GM18517 (cell line): ENCODE results near the gene PSAT1.
"Not testable (repeated sequence)": the region's sequence is repeated elsewhere in the genome, so short reads cannot be mapped to it uniquely, and the experiment has no call there.

Experiments used
- ATAC-seq: cut with Tn5 transposase; IDR thresholded peaks from one replicate; pipeline ENCODE4 v1.9.1; 2021; ENCODE audit warnings: mild to moderate bottlenecking, moderate library complexity; ENCODE audit not compliant: unreplicated experiment

PSAT1 gene

DNA sequence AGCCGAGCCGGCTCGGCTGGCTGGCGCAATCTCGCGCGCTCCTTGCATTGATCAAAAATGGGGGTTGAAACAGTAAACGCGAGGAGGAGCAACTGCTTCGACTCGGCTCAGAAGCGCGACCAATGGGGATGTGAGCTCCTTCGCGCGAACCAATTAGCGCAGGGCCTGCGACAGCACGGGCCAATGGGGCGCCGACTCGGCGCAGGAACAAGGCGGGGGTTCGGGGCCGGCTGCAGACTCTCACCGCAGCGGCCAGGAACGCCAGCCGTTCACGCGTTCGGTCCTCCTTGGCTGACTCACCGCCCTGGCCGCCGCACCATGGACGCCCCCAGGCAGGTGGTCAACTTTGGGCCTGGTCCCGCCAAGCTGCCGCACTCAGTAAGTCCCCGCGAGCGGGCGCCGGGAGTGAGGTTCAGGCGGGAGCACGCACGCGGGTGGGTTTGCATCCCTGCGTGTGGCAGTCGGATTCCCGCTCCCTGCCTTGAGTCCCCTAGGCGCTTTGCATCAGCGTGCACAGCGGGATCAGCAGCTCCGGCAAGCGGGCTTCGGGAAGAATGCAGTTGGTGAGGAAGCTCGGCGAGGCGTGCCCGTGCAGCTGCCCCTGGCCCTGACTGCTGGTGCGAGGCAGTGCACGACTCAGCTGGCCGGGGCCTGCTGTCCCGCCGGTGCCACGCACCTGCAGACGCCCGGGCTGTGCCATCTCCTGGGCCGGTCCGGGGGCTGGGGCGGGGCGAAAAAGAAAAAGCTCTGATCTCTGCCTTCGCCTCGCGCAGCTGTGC is at the start of gene PSAT1:
PSAT1 (plus strand) TSS at position 233 of the 779 bp plus-strand sequence; CDS start at position 319, 86 bp downstream.
- ATAC-seq: peak; percentile 97

DNA sequence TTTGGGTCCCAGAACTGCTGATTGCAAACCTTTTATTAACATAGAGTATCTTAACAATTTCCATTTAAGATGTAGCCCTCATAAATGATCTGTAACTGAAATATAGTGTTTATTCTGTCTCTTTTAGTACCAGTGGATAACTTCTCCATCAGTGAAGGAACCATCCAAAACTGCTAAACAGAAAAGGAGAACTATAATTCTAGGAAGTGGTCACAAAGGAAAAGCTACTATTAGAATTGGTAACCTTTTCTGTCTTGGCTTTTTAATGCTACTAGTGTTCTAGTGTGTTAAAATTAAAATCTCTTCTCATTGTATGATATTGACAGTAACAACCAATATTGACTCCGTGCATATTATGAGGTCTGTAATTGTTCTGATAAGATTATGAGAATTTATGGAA is 48.3 kb upstream of the PSAT1 start:
- no peak for ATAC-seq

DNA sequence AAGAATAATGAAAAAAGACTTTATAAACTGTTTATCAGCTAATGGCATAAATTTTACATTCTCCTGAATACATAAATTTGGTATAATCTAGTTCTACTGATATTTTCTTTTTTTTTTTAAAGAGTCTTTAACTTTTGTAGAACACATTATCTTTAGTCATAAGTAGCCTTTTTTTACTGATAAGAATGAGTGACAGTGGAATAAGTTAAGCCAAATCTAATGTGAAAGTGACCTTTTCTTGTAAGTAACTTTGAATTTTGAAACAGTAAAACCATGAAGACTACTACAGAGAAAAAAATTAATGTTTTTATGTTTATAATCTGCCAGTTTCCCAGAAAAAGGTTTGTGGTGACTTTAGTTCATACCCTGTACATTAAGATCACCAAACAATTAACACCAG is 47.4 kb upstream of the PSAT1 start:
- ATAC-seq: no peak

DNA sequence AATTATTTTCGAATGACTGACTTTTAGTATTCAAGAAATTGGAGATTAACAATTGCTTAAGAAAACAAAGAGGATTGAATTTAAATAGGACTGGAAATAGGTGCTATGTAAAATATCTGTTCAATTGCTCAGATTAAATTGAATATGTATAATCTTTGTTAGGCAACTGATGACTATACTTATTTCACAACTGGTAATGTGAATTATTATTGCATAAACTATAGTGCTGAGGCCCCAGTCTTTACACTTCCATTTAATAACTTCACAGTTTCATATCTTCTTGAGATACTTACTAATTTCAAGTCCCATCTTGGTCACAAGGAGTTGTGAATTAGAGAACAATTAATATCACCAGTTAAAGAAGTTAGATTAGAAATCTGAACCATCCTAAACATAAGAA is 44.3 kb upstream of the PSAT1 start:
- no peak for ATAC-seq

DNA sequence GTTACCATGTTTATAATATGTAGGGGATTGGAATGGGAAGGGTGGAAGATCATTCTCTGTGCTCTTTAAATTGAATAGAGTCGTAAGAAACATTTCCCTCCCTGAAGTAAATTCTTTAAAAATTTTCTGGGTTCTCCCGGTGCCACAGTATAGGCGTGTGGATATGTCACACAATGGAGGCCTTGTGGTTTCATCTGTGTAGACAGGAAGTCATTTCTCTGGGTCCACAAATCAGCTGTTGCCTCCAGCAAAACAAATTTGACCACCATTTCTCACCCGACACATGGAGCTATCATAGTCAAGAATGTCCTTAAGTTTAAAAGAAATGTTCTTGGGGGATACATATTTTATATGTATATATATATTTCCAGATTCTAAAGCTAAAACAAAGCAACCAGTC is 43.6 kb upstream of the PSAT1 start:
- ATAC-seq: no peak

DNA sequence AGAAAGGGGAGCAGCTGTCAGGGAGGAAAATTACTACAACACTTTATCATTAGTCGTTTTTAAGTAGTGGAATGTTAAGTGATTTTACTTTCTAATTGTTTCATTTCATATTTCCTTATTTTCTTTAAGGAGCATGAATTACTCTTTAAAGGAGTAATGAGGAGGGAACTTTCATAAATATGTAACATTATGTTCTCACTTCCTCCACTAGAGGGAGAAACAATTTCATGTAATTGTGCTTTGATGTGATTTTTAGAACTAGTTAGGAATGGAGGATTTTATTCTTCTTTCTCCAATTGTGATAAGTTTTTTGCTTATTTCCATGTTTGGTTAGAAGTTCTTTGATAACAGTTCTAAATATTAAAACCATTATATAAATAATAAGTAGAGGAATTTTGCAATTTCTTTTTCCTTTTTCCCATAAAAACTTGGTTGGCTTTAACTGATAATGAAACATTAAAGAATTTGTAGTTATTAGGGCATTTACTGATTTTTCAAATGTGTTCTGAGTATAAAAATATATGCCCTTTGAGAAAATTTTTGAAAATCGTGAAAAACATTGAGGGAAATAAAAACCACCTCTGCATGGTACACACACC is 35.4 kb upstream of the PSAT1 start:
- ATAC-seq: no peak

DNA sequence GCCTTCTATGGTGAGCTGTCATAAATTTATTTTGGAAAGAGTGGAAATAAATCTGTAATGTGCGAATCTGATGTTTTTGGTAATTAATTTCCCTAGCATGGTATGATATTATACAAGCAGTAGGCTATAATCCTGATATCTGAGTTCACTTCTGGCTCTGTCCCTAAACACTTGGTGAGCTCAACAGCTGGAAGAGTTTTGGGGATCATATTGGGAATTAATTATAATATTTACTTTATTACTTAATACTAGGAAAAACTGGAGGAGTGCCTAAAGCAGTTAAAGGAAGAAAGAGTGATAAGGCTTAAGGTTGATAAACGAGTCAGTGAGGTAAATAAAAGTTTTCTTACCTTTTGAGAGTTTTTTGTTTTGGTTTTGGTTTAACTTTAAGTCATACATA is 34.3 kb upstream of the PSAT1 start:
- ATAC-seq: no peak

DNA sequence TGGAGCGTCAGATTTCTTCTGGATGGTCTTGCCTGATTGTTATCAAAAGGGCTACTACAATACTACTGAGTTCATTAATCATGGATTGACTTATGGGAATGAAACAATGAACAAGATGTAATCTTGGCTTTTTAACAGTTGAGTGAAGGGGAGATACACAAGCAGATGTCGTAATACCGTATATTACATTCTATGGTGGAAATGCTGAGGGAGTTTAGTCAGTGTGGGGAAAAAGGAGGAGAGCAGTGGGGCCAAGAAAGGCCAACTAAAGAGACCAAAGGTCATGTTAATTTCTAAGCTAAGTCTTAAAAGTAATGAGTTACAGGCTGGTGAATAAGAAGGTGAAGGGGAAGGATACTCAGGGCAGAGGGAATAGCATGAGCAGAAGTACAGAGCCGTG is 29.0 kb upstream of the PSAT1 start:
- ATAC-seq: no peak

DNA sequence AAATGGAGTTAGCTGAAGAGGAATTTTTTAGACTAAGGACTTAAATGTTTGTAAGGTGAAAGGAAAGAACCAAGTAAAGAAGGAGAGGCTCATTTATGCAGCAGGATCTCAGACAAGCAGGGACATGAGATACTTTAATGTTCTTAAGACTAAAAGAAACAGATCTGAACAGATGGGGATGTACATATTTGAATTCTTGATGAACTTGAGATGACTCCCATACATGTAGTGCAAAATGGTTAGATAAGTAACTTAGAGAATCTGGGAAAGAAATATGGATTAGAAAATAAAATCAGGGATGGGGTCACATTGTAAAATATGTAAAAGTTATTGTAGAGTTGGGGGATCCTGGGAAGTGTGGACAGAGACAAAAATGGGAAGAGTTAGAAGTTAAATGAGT is 27.1 kb upstream of the PSAT1 start:
- ATAC-seq: no peak

DNA sequence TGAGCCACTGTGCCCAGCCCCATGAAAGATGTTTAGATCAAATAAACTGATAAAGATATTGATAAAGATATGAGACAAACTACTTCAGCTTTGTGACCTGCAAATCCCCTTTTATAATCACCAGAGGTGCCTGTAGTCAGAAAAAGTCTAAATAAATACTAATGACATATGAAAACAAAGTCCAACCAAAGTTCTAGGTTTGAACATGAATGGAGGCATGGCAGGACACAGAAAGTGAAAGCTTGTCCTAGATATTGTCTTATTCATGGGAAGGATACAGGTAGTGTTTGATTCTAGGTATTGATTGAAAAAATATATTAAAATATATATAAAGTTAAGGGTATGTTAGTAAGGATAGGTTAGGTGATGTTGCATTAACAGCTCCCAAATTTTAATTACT is 24.6 kb upstream of the PSAT1 start:
- no peak for ATAC-seq

DNA sequence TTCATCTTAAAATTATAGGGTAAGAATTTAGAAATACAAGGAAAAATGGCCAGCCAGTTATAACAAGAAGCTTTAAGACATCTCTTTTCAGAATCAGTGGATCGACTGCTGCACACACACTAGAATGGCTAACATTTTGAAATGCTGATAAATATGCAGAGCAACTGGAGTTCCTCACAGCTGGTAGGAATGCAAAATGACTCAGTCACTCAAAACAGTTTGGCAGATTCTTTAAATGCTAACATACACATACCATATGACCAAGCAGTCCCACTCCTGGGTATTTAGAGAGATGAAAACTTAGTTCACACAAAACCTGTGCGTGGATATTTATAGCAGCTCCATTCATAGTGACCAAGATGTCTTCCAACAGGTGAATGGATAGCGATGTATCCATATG is 23.2 kb upstream of the PSAT1 start:
- no peak for ATAC-seq

DNA sequence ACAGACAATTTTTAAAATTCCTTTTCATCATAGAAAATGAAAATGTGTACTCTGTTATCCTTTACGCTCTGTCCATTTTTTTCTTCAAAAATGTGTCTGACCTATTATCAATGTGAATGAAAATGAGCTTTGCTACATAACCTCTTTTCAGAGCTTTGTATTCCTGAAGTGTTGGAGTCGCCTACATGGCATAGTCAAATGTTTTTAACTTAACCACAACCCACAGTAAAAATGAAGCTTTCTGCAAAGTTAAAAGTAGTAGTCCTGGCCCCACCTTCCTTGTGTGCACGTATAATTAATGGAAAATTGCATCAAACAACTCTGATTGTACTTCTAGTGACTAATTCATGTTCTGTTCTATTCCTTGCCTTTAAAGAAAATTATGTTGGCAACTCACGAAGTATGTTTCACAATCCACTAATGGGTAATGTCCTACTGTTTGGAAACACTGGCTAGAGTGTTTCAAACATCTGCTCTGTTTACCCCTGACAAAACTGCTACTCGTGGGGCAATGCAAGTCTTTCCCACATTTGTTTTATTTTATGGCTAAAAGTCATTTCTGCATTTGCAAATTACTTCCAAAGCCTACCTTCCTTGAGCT is 18.6 kb upstream of the PSAT1 start:
- no peak for ATAC-seq

DNA sequence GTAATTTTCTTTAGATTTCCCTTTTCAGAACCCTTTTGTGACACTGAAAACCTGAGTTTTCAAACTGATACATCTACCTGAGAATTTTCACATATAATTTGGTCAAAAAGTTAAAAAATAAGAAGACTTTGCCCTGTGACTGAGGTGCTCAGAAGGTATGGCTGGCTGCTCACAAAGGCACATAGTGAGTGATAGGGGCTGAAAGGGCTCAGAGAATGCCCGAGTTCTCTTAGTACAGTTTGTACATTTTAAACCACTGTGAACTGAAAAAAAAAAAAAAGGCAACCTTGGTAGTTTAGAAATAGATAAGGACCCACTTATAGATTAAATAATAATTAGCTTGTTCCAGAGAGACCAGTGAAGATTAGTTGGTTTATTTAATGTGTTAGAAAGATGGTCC is 18.1 kb upstream of the PSAT1 start:
- no peak for ATAC-seq

DNA sequence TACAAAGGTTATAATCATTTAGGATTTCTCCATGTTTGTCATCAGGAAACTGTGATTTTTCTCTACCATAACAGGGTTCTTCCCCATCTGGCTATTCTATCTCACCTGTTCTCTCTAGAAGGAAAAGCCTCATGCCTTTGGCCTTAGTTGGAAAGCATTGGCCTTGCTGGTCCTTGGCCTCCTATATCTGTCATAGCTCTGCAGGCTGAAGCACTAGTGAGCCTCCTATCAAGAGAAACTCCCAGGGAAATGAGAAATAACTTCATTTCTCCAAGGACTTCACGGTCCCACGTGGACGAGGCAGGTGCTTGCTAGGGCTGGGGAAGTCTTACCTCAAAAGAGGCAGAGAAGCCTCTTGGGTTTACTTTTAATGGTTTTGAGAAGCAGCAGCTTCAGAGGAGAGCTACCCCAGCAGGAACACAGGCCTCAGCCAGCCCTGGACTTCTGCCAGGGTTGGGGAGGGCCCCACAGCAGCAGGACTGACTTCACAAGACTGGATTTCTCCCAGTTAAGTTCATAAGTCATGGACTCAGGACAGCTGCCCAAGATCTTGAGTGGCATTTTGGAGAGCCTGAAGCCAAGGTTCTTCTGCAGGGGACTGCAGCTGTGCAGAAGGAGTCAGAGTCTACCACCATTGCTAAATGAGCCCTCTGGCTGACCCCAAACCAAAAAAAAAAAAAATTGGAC is 15.8 kb upstream of the PSAT1 start:
- no peak for ATAC-seq

DNA sequence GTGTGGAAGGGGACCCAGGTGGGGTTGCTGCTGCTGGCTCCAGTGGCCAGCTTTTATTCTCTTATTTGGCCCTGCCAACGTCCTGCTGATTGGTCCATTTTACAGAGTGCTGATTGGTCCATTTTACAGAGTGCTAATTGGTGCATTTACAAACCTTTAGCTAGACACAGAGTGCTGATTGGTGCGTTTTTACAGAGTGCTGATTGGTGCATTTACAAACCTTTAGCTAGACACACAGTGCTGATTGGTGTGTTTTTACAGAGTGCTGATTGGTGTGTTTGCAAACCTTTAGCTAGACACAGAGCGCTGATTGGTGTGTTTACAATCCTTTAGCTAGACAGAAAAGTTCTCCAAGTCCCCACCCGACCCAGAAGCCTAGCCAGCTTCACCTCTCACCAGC is 12.7 kb upstream of the PSAT1 start:
- not testable (repeated sequence) for ATAC-seq

DNA sequence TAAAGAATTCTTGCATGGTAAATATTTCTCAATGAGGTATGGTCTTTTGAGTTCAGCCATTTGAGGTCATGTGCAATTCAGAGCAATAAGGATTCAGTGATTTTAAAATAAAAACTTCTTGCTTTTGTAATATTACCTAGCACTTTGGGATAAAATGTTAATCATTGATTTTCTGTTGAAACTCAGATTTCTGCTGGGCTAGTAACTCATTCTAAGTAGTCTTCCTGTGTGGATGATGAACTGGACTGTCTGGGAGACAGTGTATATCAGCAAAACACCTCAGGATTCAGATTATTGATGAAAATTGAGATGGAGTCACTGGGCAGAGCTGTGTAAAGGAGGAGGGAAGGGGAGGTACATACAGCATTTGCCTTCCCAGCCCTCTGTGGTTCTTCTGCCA is 10.8 kb upstream of the PSAT1 start:
- ATAC-seq: no peak

DNA sequence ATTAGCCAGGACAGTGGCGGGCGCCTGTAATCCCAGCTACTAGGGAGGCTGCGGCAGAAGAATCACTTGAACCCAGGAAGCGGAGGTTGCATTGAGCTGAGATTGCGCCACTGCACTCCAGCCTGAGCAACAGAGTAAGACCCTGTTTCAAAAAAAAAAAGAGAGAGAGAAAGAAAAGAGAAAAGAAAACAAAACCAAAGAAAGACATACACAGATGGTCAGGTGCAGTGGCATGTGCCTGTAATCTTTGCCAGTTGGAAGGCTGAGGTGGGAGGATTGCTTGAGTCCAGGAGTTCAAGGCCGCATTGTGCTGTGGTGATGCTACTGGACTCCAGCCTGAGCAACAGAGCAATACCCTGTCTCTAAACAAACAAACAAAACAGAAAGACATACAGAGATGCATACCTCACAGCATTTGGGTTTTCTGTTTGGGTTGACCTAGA is 10.0 kb upstream of the PSAT1 start:
- no peak for ATAC-seq

DNA sequence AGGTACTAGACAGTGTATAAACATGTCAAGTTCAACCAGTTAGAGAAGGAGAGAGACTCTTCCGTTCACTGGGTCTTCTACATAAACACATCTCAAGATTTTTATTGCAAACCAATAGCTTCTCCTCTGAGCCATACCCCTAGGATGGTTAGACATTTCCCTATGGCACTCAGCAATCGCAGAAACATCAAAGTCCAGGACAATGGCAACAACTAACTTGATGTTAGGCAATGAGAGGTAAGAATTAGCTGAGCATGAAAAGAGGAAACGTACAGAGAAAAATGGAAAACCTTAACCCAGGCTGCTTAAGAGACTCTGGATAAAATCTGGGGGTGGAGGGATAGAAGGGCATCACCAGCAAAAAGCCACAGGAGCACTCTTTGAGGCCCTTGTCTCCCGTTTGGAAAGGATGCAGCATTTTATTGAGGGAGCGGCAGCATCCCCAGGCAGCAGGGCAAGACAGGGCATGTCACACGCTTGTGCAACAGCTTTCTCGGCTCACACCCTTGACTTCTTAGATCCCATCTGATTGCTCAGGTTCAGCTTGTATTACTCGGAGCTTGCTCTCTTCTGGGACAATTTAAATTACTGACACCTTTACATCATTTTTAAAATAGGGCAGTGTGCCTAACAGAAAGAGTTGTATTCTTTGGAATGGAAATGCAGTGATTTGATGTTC is 8.6 kb upstream of the PSAT1 start:
- no peak for ATAC-seq

DNA sequence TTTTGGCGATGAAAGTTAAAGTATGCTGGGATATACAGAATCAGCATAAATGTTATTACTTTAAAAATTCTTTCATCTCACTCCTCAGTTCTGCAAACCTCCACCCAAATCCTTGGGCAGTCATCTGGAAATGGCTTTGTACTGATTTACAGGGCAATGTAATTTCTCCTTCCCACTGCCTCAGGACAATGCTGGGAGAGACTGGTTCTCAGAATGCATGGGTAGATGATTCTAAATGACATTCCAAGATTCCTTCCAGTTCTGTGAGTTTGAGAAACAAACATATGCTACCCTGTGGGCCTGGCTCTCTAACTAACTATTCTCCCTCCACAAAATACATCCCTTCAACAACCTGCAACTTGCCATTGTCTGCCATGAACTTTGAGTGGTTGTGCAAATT is 7.5 kb upstream of the PSAT1 start:
- ATAC-seq: no peak

DNA sequence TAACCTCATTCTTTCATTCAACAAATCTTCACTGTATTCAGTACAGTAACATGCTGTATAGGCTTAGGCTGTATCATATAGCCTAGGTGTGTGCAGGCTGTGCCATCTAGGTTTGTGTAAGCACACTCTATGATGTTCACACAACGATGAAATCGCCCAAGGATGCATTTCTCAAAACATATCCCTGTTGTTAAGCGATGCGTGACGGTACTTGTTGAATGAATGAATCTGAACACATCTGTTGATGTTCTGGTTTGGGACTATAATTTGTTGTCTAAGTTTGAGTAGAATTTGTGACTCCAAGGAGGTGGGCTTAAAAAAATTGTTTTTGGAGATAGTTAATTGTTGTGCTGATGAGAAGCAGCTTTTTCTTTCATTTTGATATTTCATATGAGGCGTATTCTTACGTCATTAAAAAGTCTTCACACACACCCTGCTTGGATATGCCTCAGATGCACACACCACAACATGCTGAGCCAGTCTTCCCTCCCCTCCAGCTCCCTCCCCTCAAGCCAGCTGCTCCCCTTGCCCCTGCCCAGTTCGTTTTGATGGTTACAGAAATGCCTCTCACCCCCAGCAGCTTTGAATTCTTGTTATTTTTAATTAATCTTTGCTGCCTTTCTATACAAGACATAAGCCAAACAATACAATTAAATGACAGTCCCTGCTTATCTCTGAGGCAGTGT is 5.5 kb upstream of the PSAT1 start:
- no peak for ATAC-seq

DNA sequence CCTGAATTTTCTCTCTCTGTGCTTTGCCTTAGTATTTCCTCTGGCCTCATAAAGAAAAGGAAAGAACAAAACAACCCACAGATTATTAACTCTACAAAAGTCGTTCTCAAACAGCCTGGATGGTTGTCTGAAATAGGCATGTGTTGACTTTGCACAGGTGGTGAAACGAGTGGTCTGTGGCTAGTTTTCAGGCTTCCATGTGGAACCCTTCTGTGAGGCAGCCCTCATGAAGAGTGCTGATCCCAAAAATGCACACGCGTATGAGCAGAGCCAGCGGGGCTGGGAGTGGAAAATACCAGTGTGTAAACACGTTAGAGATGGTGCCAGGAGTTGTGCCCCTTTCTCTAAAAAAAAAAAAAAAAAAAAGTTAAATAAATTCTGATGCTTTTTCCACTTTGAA is 4.9 kb upstream of the PSAT1 start:
- no peak for ATAC-seq
